ENCODE results near the gene SLC9A9. TPM values are rescaled to one million over a fixed set of nuclear protein-coding genes. Genes with fewer than 3 reads are reported as not detected.

Gene SLC9A9
- polyA plus RNA-seq, 1 experiment = 2.4 TPM

DNA sequence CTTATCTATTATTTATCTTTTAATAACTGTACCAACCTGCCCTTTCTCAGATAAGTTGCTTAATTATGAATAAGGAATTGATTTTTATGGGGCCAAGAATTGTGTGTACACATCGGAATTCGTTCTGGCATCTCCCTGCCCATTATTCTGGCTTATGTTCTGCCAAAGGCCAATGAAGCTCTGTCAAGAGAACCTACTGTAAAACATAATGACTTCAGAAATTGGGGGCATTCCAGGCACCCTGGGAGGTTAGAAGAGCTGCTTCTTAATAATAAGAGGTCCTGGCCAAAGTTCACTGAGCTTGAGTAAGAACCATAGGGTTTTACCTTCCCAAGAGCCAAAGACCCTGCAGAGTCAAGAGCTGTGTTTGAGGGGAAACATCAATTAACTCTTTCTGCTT is 261.7 kb downstream of the SLC9A9 start:
- peak; percentile 9 for DNase-seq (ENCODE audit: low read depth)

DNA sequence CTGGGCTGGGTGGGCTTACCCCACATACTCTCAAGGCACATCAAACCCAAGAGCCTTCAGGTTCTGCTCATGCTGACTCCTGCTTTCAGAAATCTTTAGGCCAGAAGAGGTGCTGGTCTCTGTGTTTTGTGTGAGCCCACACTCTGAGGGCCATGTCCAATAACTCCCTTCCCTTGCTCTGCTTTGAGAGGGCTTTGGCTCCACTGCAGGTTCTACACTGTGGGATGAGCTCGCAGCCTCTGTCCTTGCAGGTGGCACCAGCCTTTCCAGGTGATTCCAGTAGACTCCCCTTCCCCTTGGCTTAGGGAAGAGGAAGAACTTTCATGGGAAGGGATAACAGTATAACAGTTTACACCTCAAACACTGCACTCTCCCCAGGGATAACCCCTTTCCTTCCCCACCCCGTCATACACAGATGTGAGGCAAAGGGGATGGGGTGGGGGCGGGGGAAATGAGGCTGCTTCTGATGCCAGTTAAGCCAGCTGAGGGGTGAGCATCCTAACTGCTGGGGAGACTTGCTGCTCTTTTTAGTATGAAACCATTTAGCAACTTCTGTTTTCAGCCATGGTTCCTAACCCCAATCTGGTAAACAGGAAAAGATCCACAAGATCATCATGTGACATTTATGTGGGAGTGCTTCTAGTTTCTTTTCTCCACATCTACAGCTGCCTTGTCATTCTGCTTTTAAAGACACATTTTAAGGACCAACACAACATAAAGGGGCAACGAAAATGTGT is 262.4 kb downstream of the SLC9A9 start:
- no peak for DNase-seq (ENCODE audit: low read depth)
- POLR2A ChIA-PET = no interaction called here
- Histone ChIP-seq H3K36me3 (ENCODE audit: control insufficient read depth, insufficient read depth, low read length) (no peaks in the 10 kb centered on the region), H3K4me3 (ENCODE audit: low read depth, low read length) (no peak overlapping the region), H3K27me3 (ENCODE audit: control insufficient read depth, insufficient read depth, low read length) (no peaks in the 10 kb centered on the region; the same call in 1 of the 2 replicates)
- CTCF ChIA-PET = no interaction called here
- TF ChIP-seq, protein P1, sequence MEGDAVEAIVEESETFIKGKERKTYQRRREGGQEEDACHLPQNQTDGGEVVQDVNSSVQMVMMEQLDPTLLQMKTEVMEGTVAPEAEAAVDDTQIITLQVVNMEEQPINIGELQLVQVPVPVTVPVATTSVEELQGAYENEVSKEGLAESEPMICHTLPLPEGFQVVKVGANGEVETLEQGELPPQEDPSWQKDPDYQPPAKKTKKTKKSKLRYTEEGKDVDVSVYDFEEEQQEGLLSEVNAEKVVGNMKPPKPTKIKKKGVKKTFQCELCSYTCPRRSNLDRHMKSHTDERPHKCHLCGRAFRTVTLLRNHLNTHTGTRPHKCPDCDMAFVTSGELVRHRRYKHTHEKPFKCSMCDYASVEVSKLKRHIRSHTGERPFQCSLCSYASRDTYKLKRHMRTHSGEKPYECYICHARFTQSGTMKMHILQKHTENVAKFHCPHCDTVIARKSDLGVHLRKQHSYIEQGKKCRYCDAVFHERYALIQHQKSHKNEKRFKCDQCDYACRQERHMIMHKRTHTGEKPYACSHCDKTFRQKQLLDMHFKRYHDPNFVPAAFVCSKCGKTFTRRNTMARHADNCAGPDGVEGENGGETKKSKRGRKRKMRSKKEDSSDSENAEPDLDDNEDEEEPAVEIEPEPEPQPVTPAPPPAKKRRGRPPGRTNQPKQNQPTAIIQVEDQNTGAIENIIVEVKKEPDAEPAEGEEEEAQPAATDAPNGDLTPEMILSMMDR (IDR thresholded peaks at IDR 0.05; ENCODE audit: insufficient read depth, low read depth, low read length) = no peak

More for the DNA sequence above, 261.7 kb downstream of the SLC9A9 start:
- H3K27me3 ChIP-seq (ENCODE audit: control insufficient read depth, insufficient read depth, low read length) = no peaks in the 10 kb centered on the region; the same call in 1 of the 2 replicates
- ChIA-PET CTCF (no interaction called here), POLR2A (no interaction called here)
- H3K36me3 ChIP-seq (ENCODE audit: control insufficient read depth, insufficient read depth, low read length) = no peaks in the 10 kb centered on the region
- TF ChIP-seq, protein P1 (IDR thresholded peaks at IDR 0.05; ENCODE audit: insufficient read depth, low read depth, low read length) = no peak
- no peak overlapping the region for H3K4me3 ChIP-seq (ENCODE audit: low read depth, low read length)

- DNase-seq (ENCODE audit: low read depth) = no peak
- Histone ChIP-seq H3K27me3 (ENCODE audit: control insufficient read depth, insufficient read depth, low read length) (no peaks in the 10 kb centered on the region; the same call in 1 of the 2 replicates), H3K4me3 (ENCODE audit: low read depth, low read length) (no peak overlapping the region), H3K36me3 (ENCODE audit: control insufficient read depth, insufficient read depth, low read length) (no peaks in the 10 kb centered on the region)
- TF ChIP-seq, protein P1 (IDR thresholded peaks at IDR 0.05; ENCODE audit: insufficient read depth, low read depth, low read length) = no peak
- POLR2A ChIA-PET = no interaction called here
- CTCF ChIA-PET = no interaction called here
These were observed 263.8 kb downstream of the SLC9A9 start for GRCh38 chr3:143584474-143584873.

- H3K36me3 ChIP-seq (ENCODE audit: control insufficient read depth, insufficient read depth, low read length) = no peaks in the 10 kb centered on the region
- TF ChIP-seq, protein P1 (IDR thresholded peaks at IDR 0.05; ENCODE audit: insufficient read depth, low read depth, low read length) = no peak
- ChIA-PET CTCF (no interaction called here), POLR2A (no interaction called here)
- no peak for DNase-seq (ENCODE audit: low read depth)
- H3K27me3 ChIP-seq (ENCODE audit: control insufficient read depth, insufficient read depth, low read length) = no peaks in the 10 kb centered on the region; the same call in 1 of the 2 replicates
- H3K4me3 ChIP-seq (ENCODE audit: low read depth, low read length) = no peak overlapping the region
These were observed 266.1 kb downstream of the SLC9A9 start for GRCh38 chr3:143581972-143582722.

GRCh38 chr3:143578810-143579435 is 269.3 kb downstream of the SLC9A9 start:
- Histone ChIP-seq H3K36me3 (ENCODE audit: control insufficient read depth, insufficient read depth, low read length) (no peaks in the 10 kb centered on the region), H3K27me3 (ENCODE audit: control insufficient read depth, insufficient read depth, low read length) (no peaks in the 10 kb centered on the region), H3K4me3 (ENCODE audit: low read depth, low read length) (no peak overlapping the region)
- no peak for DNase-seq (ENCODE audit: low read depth)
- TF ChIP-seq, protein P1 (IDR thresholded peaks at IDR 0.05; ENCODE audit: insufficient read depth, low read depth, low read length) = no peak
- CTCF ChIA-PET = no interaction called here
- POLR2A ChIA-PET = no interaction called here
